Midbrain (tissue), 1 donor: ENCODE measurements around the gene HOOK2.
"Not testable (repeated sequence)": the region's sequence is repeated elsewhere in the genome, so short reads cannot be mapped to it uniquely, and the experiment has no call there.

Experiments
- DNase-seq: peaks from one replicate; lab custom pipeline; 2025; lab: John Stamatoyannopoulos, UW

HOOK2 gene

DNA sequence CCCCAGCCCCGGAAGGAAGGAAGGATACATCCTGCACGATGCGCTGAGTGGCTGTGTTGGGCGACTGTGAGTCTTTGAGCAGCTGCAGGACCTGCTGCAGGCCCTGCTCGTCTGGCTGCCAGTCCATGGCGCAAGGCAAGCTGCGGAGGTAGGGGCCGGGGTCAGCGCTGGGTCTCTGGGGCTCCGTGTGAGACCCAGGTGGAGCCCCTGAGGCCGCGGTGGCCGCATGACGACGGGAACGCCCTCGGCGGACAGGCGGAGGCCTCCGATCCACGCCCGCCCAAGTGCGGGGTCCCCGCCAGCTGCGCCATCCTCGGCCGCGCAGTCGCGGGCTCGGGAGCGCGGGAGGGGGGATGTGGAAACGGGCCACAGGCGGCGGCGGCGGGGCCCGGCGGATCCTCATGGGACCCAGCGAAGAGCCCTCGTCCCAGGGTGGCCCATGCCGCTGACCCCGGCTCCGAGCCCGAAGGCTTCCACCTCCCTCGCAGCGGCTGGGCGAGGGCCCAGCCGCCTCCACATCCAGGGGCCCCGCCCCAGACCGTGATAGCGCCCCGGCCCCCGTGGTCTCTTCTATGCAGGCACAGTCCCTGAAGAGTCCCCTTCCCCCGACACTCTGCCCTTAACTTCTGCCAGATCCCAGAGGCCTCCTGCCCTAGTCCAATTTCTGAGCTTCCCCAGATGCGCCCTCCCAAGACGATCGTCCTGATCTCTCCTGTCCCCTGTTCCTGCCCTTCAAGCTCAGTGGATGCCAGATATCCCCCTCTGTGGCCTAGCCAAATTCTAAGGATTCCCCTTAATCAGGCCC lies 54.3 kb downstream of the HOOK2 start:
- DNase-seq = no peak

DNA sequence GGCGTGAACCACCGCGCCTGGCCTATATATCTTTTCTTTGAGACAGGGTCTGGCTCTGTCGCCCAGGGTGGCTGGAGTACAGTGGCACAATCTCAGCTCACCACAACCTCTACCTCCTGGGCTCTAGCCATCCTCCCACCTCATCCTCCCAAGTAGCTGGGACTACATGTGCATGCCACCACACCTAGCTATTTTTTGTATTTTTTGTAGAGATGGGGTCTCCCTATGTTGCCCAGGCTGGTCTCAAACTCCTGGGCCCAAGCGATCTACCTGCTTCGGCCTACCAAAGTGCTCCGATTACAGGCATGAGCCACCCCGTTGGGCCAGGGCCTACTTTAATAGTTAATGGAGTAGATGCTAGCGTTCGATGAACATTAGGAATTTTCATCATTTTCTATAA lies 55.1 kb downstream of the HOOK2 start:
- DNase-seq = no peak

DNA sequence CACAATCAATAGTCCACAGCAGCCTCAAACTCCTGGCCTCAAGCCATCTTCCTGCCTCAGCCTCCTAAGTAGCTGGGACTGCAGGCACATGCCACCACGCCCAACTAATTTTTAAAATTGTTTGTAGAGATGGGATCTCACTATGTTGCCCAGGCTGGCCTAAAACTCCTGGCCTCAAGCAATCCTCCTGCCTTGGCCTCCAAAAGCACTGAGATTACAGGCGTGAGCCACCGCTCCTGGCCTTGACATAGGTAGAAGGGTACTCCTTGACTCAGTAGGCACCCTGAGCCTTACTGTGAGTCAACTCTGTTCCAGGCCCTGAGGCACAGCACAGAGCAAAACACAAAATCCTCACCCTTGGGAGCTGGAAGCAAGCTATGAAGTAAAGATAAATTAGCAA lies 59.4 kb downstream of the HOOK2 start:
- no peak for DNase-seq

GRCh38 chr19:12715102-12715501 lies 60.2 kb downstream of the HOOK2 start:
- DNase-seq = no peak

DNA sequence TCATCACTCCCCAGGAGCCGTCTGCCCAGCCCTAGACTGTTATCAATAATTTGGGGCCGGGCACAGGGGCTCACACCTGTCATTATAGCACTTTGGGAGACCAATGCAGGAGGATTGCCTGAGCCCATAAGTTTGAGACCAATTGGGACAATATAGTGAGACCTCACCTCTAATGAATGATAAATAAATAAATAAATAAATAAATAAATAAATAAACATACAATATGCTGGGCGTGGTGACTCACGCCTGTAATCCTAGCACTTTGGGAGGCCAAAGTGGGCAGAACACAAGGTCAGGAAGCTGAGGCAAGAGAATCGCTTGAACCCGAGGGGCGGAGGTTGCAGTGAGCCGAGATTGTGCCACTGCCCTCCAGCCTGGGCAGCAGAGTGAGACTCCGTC lies 62.0 kb downstream of the HOOK2 start:
- not testable (repeated sequence) for DNase-seq
